Prostate gland (tissue), 2 donors: ENCODE data around the gene ZNF71.

Experiments used
- POLR2AphosphoS5 ChIP-seq: sonication (generic); formaldehyde crosslinking; IDR thresholded peaks from one replicate; pipeline ENCODE4 v1.6.1; 2017; ENCODE audit warnings: antibody characterized with exemption
- TF ChIP-seq, protein P1 (sequence below), 4 experiments: fragments of 200-600 bp in 2 of 4; fragments of 450-650 bp in 2 of 4; sonication (generic) in 2 of 4; IDR thresholded peaks; 1 replicate in 3 of 4; 2 replicates in 1 of 4; pipeline ENCODE4 v1.5.1; 2016 to 2019; ENCODE audit warnings: antibody characterized with exemption in 4 of 4, mild to moderate bottlenecking in 2 of 4, moderate library complexity in 2 of 4

DNA sequence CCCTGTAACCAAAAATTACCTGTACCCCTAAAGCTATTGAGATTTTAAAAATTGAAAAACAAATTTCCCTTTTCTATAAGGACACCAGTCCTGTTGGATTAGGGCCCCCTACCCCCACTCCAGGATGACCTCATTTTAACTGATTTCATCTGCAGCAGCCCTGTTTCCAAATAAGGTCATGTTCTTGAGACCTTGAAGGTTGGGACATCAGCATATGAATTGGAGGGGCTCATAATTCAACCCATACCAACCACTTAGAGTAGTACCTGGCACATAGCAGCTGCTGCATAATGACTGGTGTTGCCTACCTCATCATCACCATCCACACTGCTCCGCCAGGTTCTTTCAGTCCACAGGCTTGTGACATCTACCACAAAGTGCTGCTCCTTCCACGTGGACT, 17.6 kb downstream of the ZNF71 start:
- TF ChIP-seq, protein P1, sequence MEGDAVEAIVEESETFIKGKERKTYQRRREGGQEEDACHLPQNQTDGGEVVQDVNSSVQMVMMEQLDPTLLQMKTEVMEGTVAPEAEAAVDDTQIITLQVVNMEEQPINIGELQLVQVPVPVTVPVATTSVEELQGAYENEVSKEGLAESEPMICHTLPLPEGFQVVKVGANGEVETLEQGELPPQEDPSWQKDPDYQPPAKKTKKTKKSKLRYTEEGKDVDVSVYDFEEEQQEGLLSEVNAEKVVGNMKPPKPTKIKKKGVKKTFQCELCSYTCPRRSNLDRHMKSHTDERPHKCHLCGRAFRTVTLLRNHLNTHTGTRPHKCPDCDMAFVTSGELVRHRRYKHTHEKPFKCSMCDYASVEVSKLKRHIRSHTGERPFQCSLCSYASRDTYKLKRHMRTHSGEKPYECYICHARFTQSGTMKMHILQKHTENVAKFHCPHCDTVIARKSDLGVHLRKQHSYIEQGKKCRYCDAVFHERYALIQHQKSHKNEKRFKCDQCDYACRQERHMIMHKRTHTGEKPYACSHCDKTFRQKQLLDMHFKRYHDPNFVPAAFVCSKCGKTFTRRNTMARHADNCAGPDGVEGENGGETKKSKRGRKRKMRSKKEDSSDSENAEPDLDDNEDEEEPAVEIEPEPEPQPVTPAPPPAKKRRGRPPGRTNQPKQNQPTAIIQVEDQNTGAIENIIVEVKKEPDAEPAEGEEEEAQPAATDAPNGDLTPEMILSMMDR (IDR thresholded peaks at IDR 0.05), result no peak
- no peak for TF ChIP-seq POLR2AphosphoS5
